SK-N-SH treated with all-trans-retinoic acid at 6 μM for 48 hours (cell line): ENCODE results near the gene C10orf95.

Source experiments
- ATAC-seq: fragments of 200-7000 bp; cut with Tn5 transposase; 3 replicates; pipeline ENCODE4 v1.9.1; 2020; ENCODE audit warnings: mild to moderate bottlenecking, moderate library complexity
- CSDC2 ChIP-seq: fragments of 250-450 bp; sonication (Bioruptor Pico); IDR thresholded peaks from 2 replicates; pipeline ENCODE4 v1.5.0; 2020; ENCODE audit warnings: mild to moderate bottlenecking, moderate library complexity
- ESRRG ChIP-seq: fragments of 250-450 bp; sonication (Bioruptor Pico); IDR thresholded peaks from 2 replicates; pipeline ENCODE4 v1.6.1; 2021; ENCODE audit warnings: mild to moderate bottlenecking
- GLIS3 ChIP-seq: fragments of 250-450 bp; sonication (Bioruptor Pico); IDR thresholded peaks from 2 replicates; pipeline ENCODE4 v1.5.0; 2020; ENCODE audit warnings: mild to moderate bottlenecking, moderate library complexity
- ISL1 ChIP-seq: fragments of 250-450 bp; sonication (Bioruptor Pico); IDR thresholded peaks from 2 replicates; pipeline ENCODE4 v2.1.2; 2022; ENCODE audit warnings: mild to moderate bottlenecking, moderate library complexity
- PATZ1 ChIP-seq: fragments of 250-450 bp; sonication (Bioruptor Pico); IDR thresholded peaks from 2 replicates; pipeline ENCODE4 v1.8.0; 2020; ENCODE audit warnings: mild to moderate bottlenecking, moderate library complexity, borderline replicate concordance
- POU6F1 ChIP-seq: fragments of 250-450 bp; sonication (Bioruptor Pico); IDR thresholded peaks from 2 replicates; pipeline ENCODE4 v1.8.0; 2021; ENCODE audit warnings: low read depth, mild to moderate bottlenecking, moderate library complexity, borderline replicate concordance
- PPARA ChIP-seq: fragments of 250-450 bp; sonication (Bioruptor Pico); IDR thresholded peaks from 2 replicates; pipeline ENCODE4 v1.5.0; 2020; ENCODE audit warnings: mild to moderate bottlenecking, borderline replicate concordance
- RARB ChIP-seq: fragments of 250-450 bp; sonication (Bioruptor Pico); IDR thresholded peaks from 2 replicates; pipeline ENCODE4 v1.8.0; 2021; ENCODE audit warnings: mild to moderate bottlenecking, moderate library complexity
- SNAI2 ChIP-seq: fragments of 250-450 bp; sonication (Bioruptor Pico); IDR thresholded peaks from 2 replicates; pipeline ENCODE4 v1.5.0; 2020; ENCODE audit warnings: mild to moderate bottlenecking, moderate library complexity
- TSHZ2 ChIP-seq: fragments of 250-450 bp; sonication (Bioruptor Pico); IDR thresholded peaks from 2 replicates; pipeline ENCODE4 v1.5.0; 2020; ENCODE audit warnings: mild to moderate bottlenecking, moderate library complexity
- ZFP30 ChIP-seq: fragments of 450-650 bp; formaldehyde crosslinking; IDR thresholded peaks from 2 replicates; pipeline ENCODE4 v1.5.0; 2022; ENCODE audit warnings: mild to moderate bottlenecking, moderate library complexity

The C10orf95 gene

GRCh38 chr10:102465466-102465865, 14.1 kb upstream of the C10orf95 start:
- no peak for TF ChIP-seq ZFP30
- no peak for TF ChIP-seq SNAI2 (CRISPR knock-in tag)
- no peak for TF ChIP-seq PATZ1 (CRISPR knock-in tag)
- ATAC-seq: no peak

- TF ChIP-seq RARB (no peak), ESRRG (CRISPR knock-in tag) (no peak), POU6F1 (CRISPR knock-in tag) (no peak), ISL1 (no peak)
- ATAC-seq: no peak
Observed at GRCh38 chr10:102463983-102464382, 12.6 kb upstream of the C10orf95 start.

GRCh38 chr10:102462512-102463054, 11.2 kb upstream of the C10orf95 start:
- no peak for TF ChIP-seq CSDC2 (CRISPR knock-in tag)
- no peak for TF ChIP-seq PPARA (CRISPR knock-in tag)
- no peak for TF ChIP-seq ISL1
- TF ChIP-seq PATZ1 (CRISPR knock-in tag): no peak
- TF ChIP-seq GLIS3 (CRISPR knock-in tag): no peak
- no peak for ATAC-seq

GRCh38 chr10:102461187-102462054, 10.1 kb upstream of the C10orf95 start:
- peak; percentile 97 for ATAC-seq
- 0 out of 2 replicates have a peak, but pooled peaks have one; percentile 6 for TF ChIP-seq TSHZ2 (CRISPR knock-in tag)
- no peak for TF ChIP-seq ESRRG (CRISPR knock-in tag)
- peak; percentile 28; the same call in 1 of the 2 replicates for TF ChIP-seq PATZ1 (CRISPR knock-in tag)
- TF ChIP-seq ZFP30: no peak

- peak; percentile 43 for ATAC-seq
- TF ChIP-seq TSHZ2 (CRISPR knock-in tag) (0 out of 2 replicates have a peak, but pooled peaks have one; percentile 13), POU6F1 (CRISPR knock-in tag) (no peak)
Observed at GRCh38 chr10:102460836-102461186, 9.5 kb upstream of the C10orf95 start.
